SJSA1 (cell line): ENCODE measurements around the gene SUPT20HL1. TPM values are rescaled to one million over a fixed set of nuclear protein-coding genes. Genes with fewer than 3 reads are reported as not detected.
"Not testable (repeated sequence)": the region's sequence is repeated elsewhere in the genome, so short reads cannot be mapped to it uniquely, and the experiment has no call there.

Experiments
- DNase-seq, 2 experiments: peaks; one replicate each; pipeline ENCODE4 v3.0.0-alpha.2; 2015 to 2020; ENCODE audit warnings: low spot score in 2 of 2, low read depth in 1 of 2
- H3K27ac ChIP-seq: fragments of 250-450 bp; sonication (Bioruptor Pico); 2 replicates; pipeline ENCODE4 v1.5.1; 2020; ENCODE audit warnings: mild to moderate bottlenecking, moderate library complexity
- H3K27me3 ChIP-seq: fragments of 250-450 bp; sonication (Bioruptor Pico); replicated peaks from 2 replicates; pipeline ENCODE4 v1.5.1; 2020; ENCODE audit warnings: mild to moderate bottlenecking, moderate library complexity
- H3K36me3 ChIP-seq: fragments of 250-450 bp; sonication (Bioruptor Pico); 2 replicates; pipeline ENCODE4 v1.5.1; 2020; ENCODE audit warnings: mild to moderate bottlenecking
- H3K4me1 ChIP-seq: fragments of 250-450 bp; sonication (Bioruptor Pico); replicated peaks from 2 replicates; pipeline ENCODE4 v1.6.1; 2021; ENCODE audit warnings: mild to moderate bottlenecking
- H3K4me3 ChIP-seq: fragments of 250-450 bp; sonication (Bioruptor Pico); 2 replicates; pipeline ENCODE4 v1.5.1; 2020; ENCODE audit warnings: mild to moderate bottlenecking
- H3K9me3 ChIP-seq: fragments of 250-450 bp; sonication (Bioruptor Pico); replicated peaks from 2 replicates; pipeline ENCODE4 v1.5.1; 2020; ENCODE audit warnings: mild to moderate bottlenecking
- total RNA-seq: library from RNA; depleted of rRNA; stranded (reverse); fragments of >200 nt; shearing (Covaris generic); gene quantifications from 2 replicates; pipeline ENCODE4 v1.2.3, GENCODE V29; 2014; rRNA removed

Gene SUPT20HL1
- not detected in 2 replicates for total RNA-seq

DNA sequence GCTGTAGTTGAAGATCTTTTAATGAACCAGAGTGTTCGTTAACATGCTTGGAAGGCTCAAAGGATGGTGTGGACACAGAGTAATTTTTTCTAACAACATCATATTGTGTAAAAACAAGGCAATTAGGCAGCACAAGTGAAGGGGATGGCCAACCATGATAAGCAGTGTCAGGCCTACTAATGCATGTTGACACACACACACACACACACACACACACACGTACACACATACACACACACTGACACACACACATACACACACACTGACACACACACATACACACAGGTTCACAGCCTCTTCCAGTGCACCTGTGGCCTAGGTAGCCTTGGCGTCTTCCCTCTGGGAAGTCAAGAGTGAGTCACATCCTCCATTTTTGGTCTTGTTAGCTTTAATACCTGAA, at the start of gene SUPT20HL1:
SUPT20HL1 (plus strand) TSS at position 368 of the 400 bp plus-strand sequence. CDS start 2,122 bp downstream, outside the sequence.
- no peaks in the 10 kb centered on the region for H3K4me1 ChIP-seq
- no peak within 1 kb of the TSS for H3K4me3 ChIP-seq
- no peaks in the 10 kb centered on the region for H3K36me3 ChIP-seq
- no peak within 1 kb of the TSS for H3K27ac ChIP-seq
- no peaks in the 10 kb centered on the region for H3K9me3 ChIP-seq
- H3K27me3 ChIP-seq, result no peaks in the 10 kb centered on the region
- DNase-seq, result no peak

GRCh38 chrX:24310916-24311315, 49.5 kb upstream of the SUPT20HL1 start:
- H3K36me3 ChIP-seq, H3K9me3 ChIP-seq, H3K4me3 ChIP-seq, H3K4me1 ChIP-seq, H3K27me3 ChIP-seq, DNase-seq, H3K27ac ChIP-seq: not testable (repeated sequence)

DNA sequence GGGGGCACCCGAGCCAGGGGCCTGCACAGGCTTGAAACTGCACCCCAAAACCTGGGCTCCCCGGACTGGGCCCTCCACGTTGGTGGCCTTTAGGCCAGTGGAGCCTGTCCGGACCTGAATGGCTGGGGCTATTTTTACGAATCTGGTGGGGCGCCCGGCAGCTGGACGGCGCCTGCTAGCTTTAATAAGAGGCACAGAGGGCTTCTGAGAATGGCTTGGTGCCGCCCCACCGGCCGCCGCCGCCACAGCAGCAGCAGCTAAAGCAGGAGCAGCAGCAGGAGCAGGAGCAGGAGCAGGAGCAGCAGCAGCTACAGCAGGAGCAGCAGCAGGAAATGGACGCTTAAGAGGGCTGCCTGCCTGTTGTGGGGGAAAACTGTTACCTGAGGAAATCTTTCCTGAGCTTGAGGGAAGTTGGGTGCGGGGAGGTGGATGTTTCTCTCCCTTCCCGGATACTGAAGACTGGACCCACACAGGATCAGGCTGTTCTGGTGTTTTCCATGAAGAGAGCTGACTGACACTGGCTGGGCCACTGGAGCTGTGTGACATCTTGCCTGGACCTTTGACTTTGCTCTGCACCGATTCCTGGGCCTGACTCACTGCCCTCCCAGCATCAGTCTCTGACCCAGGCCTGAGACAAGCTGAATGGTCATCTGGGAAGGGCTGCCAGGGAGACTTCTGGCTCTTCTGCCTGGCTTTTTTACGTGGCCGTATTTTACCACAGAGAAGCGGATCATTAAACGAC, 48.8 kb upstream of the SUPT20HL1 start:
- H3K27me3 ChIP-seq, DNase-seq, H3K9me3 ChIP-seq, H3K36me3 ChIP-seq, H3K4me3 ChIP-seq, H3K27ac ChIP-seq, H3K4me1 ChIP-seq: not testable (repeated sequence)

DNA sequence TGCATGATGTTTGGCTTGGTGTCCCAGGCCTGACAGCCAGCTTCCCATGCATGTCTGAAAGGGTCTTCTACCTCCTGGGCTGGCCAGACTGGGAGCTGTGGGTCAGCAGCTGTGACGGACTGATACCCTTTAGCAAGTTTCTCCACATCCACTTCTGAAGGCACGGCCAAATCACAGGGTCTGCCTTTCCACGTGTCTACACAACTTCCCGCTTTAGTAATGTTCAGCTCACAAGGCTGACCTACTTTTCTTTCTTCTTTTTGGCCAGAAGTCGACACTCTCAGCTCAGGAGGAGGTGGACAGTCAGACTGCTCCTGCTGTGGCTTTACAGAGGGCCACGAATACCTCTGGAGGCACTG, 48.2 kb upstream of the SUPT20HL1 start:
- not testable (repeated sequence) for H3K4me1 ChIP-seq, H3K36me3 ChIP-seq, DNase-seq, H3K9me3 ChIP-seq, H3K4me3 ChIP-seq, H3K27ac ChIP-seq, H3K27me3 ChIP-seq

GRCh38 chrX:24314019-24314635, 46.3 kb upstream of the SUPT20HL1 start, which contains the start of gene SUPT20HL2:
SUPT20HL2 (minus strand) TSS chrX:24314069; CDS start chrX:24313315, 754 bp downstream.
- H3K4me3 ChIP-seq, result no peak within 1 kb of the TSS
- H3K9me3 ChIP-seq, result no peaks in the 10 kb centered on the region
- no peaks in the 10 kb centered on the region for H3K27me3 ChIP-seq
- H3K36me3 ChIP-seq, result no peaks in the 10 kb centered on the region
- no peaks in the 10 kb centered on the region for H3K4me1 ChIP-seq
- no peak for DNase-seq
- no peak within 1 kb of the TSS for H3K27ac ChIP-seq

DNA sequence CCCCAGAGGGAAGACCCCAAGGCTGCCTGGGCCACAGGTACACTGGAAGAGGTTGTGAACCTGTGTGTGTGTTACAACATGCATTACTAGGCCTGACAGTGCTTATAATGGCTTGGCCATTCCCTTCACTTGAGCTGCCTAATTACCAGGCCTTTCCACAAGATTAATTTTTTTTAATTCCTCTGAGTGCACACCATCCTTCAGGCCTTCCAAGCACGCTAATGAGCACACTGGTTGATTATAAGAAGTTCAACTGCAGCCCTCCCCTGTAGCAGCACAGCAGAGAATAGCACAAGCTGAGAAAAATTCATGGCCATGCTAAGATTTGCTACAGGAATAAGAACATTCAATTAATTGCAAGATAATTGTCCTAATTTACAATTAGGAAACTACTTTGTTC, 44.3 kb upstream of the SUPT20HL1 start:
- DNase-seq, result no peak
- Histone ChIP-seq H3K4me1 (no peaks in the 10 kb centered on the region), H3K4me3 (no peak overlapping the region), H3K27me3 (no peaks in the 10 kb centered on the region), H3K9me3 (no peaks in the 10 kb centered on the region), H3K36me3 (no peaks in the 10 kb centered on the region), H3K27ac (no peak overlapping the region)

- Histone ChIP-seq H3K36me3 (no peaks in the 10 kb centered on the region), H3K27me3 (no peaks in the 10 kb centered on the region), H3K4me1 (no peaks in the 10 kb centered on the region), H3K27ac (no peak overlapping the region), H3K9me3 (no peaks in the 10 kb centered on the region), H3K4me3 (no peak overlapping the region)
- DNase-seq, result no peak
Measured at GRCh38 chrX:24317567-24317966, 42.9 kb upstream of the SUPT20HL1 start.

DNA sequence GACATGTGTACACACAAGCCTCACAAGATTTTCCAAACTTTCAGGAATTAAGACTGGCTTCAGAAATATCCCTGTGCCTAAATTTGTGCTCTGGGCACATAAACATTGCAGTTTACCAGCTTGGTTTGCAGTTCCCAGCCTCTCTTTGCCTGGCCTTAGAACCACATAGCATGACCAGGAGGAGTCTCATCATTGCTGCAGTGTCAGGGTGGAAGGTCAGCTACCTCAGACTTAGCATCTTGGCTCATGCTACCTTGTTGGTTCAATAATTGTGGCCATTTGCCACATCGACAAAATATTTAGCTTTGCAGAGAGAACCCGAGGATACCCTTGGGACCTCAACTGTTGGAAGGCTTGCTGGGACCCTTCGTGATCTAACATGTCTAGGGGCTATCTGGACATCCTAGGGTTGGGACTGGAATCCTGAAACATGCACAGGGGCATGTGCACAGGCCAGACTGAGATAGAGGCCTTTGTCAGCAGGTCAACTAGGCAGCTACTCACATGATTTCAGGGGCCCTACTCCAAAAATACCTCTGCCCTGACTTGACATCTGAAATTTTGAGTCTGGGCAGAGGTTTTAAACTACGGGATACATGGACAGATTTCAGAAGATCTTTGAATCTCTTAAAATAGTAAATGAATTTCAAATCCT, 38.6 kb upstream of the SUPT20HL1 start:
- H3K4me3 ChIP-seq, result no peak overlapping the region
- no peak overlapping the region for H3K27ac ChIP-seq
- no peaks in the 10 kb centered on the region for H3K27me3 ChIP-seq
- no peaks in the 10 kb centered on the region for H3K4me1 ChIP-seq
- H3K36me3 ChIP-seq, result no peaks in the 10 kb centered on the region
- DNase-seq, result no peak
- H3K9me3 ChIP-seq, result no peaks in the 10 kb centered on the region

DNA sequence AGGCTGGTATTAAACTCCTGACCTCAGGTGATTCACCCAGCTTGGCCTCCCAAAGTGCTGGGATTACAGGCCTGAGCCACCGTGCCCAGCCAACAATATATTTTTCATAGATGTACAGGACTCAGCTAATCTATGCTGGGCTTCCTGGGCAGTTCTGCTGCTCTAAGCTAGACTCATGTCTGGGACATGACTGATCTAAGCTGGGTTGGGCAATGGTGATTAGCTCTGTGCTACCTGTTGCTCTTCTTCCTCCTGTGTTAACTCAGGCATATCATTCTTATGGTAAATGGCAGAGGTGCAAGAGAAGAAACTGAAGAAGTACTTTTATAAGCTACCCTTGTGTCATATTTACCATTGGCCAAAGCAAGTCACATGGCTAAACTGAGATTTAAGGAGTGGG, 35.2 kb upstream of the SUPT20HL1 start:
- Histone ChIP-seq H3K4me1 (no peaks in the 10 kb centered on the region), H3K9me3 (no peaks in the 10 kb centered on the region), H3K27ac (no peak overlapping the region), H3K4me3 (no peak overlapping the region), H3K27me3 (no peaks in the 10 kb centered on the region), H3K36me3 (no peaks in the 10 kb centered on the region)
- DNase-seq, result no peak

GRCh38 chrX:24332878-24333277, 27.6 kb upstream of the SUPT20HL1 start:
- Histone ChIP-seq H3K27me3 (no peaks in the 10 kb centered on the region), H3K4me3 (no peak overlapping the region), H3K9me3 (no peaks in the 10 kb centered on the region), H3K4me1 (no peaks in the 10 kb centered on the region), H3K36me3 (no peaks in the 10 kb centered on the region), H3K27ac (no peak overlapping the region)
- DNase-seq, result no peak

DNA sequence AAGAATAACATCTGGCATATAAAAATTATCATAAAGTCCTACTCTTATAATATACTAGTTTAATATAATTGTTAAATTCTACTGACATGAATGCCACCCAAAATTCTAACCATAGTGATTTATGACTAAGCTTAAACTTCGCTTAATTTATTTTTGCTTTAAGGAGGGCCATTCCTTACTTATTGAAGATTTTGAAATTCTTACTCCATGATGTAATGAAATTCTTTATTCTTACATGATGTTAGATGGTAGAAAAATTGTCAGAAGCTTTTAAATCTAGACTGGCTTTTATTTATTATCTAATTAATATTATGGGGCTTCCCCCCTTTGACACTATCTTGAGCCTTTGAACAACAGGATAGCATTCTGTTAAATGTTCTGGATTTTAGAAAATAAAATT, 27.1 kb upstream of the SUPT20HL1 start:
- Histone ChIP-seq H3K9me3 (no peaks in the 10 kb centered on the region), H3K36me3 (no peaks in the 10 kb centered on the region), H3K27me3 (no peaks in the 10 kb centered on the region), H3K4me1 (no peaks in the 10 kb centered on the region), H3K4me3 (no peak overlapping the region), H3K27ac (no peak overlapping the region)
- no peak for DNase-seq

DNA sequence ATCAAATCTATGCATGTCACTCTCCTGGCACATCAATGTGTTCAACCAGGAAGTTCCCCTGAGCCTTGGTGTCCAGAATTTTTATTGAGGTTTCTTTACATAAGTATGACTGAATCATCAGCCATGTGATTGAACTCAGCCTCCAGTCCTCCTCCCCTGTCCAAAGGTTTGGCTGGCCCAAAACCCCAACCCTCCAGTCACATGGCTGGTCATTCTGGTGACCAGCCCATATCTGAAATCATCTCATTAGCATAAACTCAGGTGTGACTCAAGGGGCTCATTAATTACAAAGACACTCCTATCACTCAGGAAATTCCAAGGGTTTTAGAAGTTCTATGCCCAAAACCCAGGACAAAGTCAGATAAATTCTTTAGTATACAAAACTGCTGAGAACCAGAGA, 26.0 kb upstream of the SUPT20HL1 start:
- Histone ChIP-seq H3K27ac (no peak overlapping the region), H3K4me1 (no peaks in the 10 kb centered on the region), H3K9me3 (no peaks in the 10 kb centered on the region), H3K27me3 (no peaks in the 10 kb centered on the region), H3K36me3 (no peaks in the 10 kb centered on the region), H3K4me3 (no peak overlapping the region)
- no peak for DNase-seq

DNA sequence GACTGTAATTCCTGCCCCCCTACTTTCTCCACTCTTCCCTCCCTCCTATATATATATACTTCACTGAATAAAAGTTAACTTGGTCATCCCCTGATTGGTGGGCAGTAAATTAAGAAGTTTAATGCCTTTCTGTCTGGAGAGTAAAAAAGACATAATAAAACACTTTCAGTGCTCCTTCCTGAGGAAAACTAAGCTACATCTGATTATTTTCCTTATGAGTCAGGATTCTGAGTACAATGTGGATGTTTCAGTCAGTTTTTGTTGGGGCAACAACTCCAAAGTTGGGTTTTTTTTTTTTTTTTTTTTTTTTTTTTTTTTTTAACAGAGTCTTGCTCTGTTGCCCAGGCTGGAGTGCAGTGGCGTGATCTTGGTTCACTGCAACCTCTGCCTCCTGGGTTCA, 24.6 kb upstream of the SUPT20HL1 start:
- no peak overlapping the region for H3K4me3 ChIP-seq
- no peak overlapping the region for H3K27ac ChIP-seq
- H3K9me3 ChIP-seq, result no peaks in the 10 kb centered on the region
- no peaks in the 10 kb centered on the region for H3K27me3 ChIP-seq
- DNase-seq, result peak in 1 of 2 experiments; percentile 1
- no peaks in the 10 kb centered on the region for H3K36me3 ChIP-seq
- H3K4me1 ChIP-seq, result no peaks in the 10 kb centered on the region

GRCh38 chrX:24339911-24340310, 20.5 kb upstream of the SUPT20HL1 start:
- Histone ChIP-seq H3K36me3 (no peaks in the 10 kb centered on the region), H3K4me1 (no peaks in the 10 kb centered on the region), H3K27ac (no peak overlapping the region), H3K4me3 (no peak overlapping the region), H3K9me3 (no peaks in the 10 kb centered on the region), H3K27me3 (no peaks in the 10 kb centered on the region)
- no peak for DNase-seq
